Prostate gland (tissue), 2 donors: ENCODE measurements around the gene LINC00305.

ENCODE experiments used
- CTCF ChIP-seq, 4 experiments: fragments of 200-600 bp in 2 of 4; fragments of 450-650 bp in 2 of 4; sonication (generic) in 2 of 4; IDR thresholded peaks; 1 replicate in 3 of 4; 2 replicates in 1 of 4; pipeline ENCODE4 v1.5.1; 2016 to 2019; ENCODE audit warnings: antibody characterized with exemption in 4 of 4, mild to moderate bottlenecking in 2 of 4, moderate library complexity in 2 of 4
- POLR2AphosphoS5 ChIP-seq: sonication (generic); formaldehyde crosslinking; IDR thresholded peaks from one replicate; pipeline ENCODE4 v1.6.1; 2017; ENCODE audit warnings: antibody characterized with exemption

GRCh38 chr18:64132871-64133270 is 16.0 kb downstream of the LINC00305 start:
- TF ChIP-seq CTCF (IDR thresholded peaks at IDR 0.05) (no peak), POLR2AphosphoS5 (no peak)
